Glutamatergic neuron (in vitro differentiated cells): ENCODE data around the gene ROR1. TPM values are rescaled to one million over a fixed set of nuclear protein-coding genes. Genes with fewer than 3 reads are reported as not detected.

Experiments
- DNase-seq: peaks from one replicate; pipeline ENCODE4 v3.0.0; 2022
- H3K27ac Mint-ChIP-seq: one replicate; pipeline ENCODE4 v1.8.0; 2020; ENCODE audit warnings: mild to moderate bottlenecking, mixed read lengths, inconsistent platforms; ENCODE audit not compliant: unreplicated experiment
- H3K27me3 Mint-ChIP-seq: one replicate; pipeline ENCODE4 v1.8.0; 2020; ENCODE audit warnings: mild to moderate bottlenecking, moderate library complexity, mixed read lengths, inconsistent platforms; ENCODE audit not compliant: unreplicated experiment
- H3K36me3 Mint-ChIP-seq: one replicate; pipeline ENCODE4 v1.8.0; 2020; ENCODE audit warnings: mild to moderate bottlenecking, mixed read lengths, inconsistent platforms; ENCODE audit not compliant: unreplicated experiment
- H3K4me1 Mint-ChIP-seq: one replicate; pipeline ENCODE4 v1.8.0; 2020; ENCODE audit warnings: mild to moderate bottlenecking, low read depth, mixed read lengths, inconsistent platforms; ENCODE audit not compliant: unreplicated experiment
- H3K4me3 Mint-ChIP-seq: one replicate; pipeline ENCODE4 v1.8.0; 2020; ENCODE audit warnings: mild to moderate bottlenecking, mixed read lengths, inconsistent platforms; ENCODE audit not compliant: unreplicated experiment
- H3K9me3 Mint-ChIP-seq: one replicate; pipeline ENCODE4 v1.8.0; 2020; ENCODE audit warnings: mild to moderate bottlenecking, moderate library complexity, mixed read lengths, inconsistent platforms; ENCODE audit not compliant: unreplicated experiment
- total RNA-seq: library from RNA; stranded (reverse); fragmentation: NEBNext Ultra II Directional; extraction: Animal tissue kit (Norgen Biotek cat#: 25700); gene quantifications from one replicate; pipeline ENCODE4 v1.2.1, GENCODE V29; 2021; ENCODE audit not compliant: unreplicated experiment
- TF ChIP-seq, protein P1 (sequence below): fragments of 200-600 bp; sonication (generic); IDR thresholded peaks from one replicate; pipeline ENCODE4 v1.5.0; 2021; ENCODE audit not compliant: partially characterized antibody, unreplicated experiment

The ROR1 gene
- total RNA-seq, 1 donor from 2014 or later: 11.3 TPM

GRCh38 chr1:64004451-64005025 lies 230.7 kb downstream of the ROR1 start:
- H3K4me3 Mint-ChIP-seq: no peak overlapping the region
- no peaks in the 10 kb centered on the region for H3K4me1 Mint-ChIP-seq
- H3K27ac Mint-ChIP-seq: no peak overlapping the region
- H3K27me3 Mint-ChIP-seq: no peaks in the 10 kb centered on the region
- H3K36me3 Mint-ChIP-seq: no peaks in the 10 kb centered on the region
- TF ChIP-seq, protein P1, sequence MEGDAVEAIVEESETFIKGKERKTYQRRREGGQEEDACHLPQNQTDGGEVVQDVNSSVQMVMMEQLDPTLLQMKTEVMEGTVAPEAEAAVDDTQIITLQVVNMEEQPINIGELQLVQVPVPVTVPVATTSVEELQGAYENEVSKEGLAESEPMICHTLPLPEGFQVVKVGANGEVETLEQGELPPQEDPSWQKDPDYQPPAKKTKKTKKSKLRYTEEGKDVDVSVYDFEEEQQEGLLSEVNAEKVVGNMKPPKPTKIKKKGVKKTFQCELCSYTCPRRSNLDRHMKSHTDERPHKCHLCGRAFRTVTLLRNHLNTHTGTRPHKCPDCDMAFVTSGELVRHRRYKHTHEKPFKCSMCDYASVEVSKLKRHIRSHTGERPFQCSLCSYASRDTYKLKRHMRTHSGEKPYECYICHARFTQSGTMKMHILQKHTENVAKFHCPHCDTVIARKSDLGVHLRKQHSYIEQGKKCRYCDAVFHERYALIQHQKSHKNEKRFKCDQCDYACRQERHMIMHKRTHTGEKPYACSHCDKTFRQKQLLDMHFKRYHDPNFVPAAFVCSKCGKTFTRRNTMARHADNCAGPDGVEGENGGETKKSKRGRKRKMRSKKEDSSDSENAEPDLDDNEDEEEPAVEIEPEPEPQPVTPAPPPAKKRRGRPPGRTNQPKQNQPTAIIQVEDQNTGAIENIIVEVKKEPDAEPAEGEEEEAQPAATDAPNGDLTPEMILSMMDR: no peak
- no peak for DNase-seq
- no peaks in the 10 kb centered on the region for H3K9me3 Mint-ChIP-seq

DNA sequence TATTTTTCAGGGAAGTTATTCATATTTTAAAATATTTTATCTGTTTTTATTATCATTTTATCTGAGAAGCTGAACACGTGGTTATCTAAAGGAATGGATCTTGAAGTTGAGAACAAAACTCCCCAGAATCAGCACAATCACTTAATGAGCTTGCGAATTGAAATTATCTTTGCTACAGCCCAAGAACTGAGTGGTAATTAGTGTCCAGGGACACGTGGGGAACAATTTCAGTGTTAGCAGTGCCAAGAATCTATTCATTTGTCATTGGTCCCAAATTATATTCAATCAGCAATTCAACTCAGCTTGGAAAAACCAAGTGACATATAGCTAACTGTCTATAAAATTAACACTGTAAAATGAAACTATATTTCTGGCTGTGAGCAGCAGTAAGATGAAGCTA lies 232.0 kb downstream of the ROR1 start:
- Mint-ChIP-seq H3K9me3 (no peaks in the 10 kb centered on the region), H3K27me3 (peaks cover 2% of the 10 kb centered on the region)
- DNase-seq: no peak

GRCh38 chr1:64006276-64007051 lies 232.6 kb downstream of the ROR1 start:
- no peak for DNase-seq
- TF ChIP-seq, protein P1: no peak
- Mint-ChIP-seq H3K27me3 (peaks cover 2% of the 10 kb centered on the region), H3K27ac (no peak overlapping the region), H3K4me3 (no peak overlapping the region), H3K4me1 (no peaks in the 10 kb centered on the region), H3K9me3 (no peaks in the 10 kb centered on the region), H3K36me3 (no peaks in the 10 kb centered on the region)

More for the DNA sequence above, 232.0 kb downstream of the ROR1 start:
- H3K4me3 Mint-ChIP-seq: no peak overlapping the region
- H3K27ac Mint-ChIP-seq: no peak overlapping the region
- H3K36me3 Mint-ChIP-seq: no peaks in the 10 kb centered on the region
- no peaks in the 10 kb centered on the region for H3K4me1 Mint-ChIP-seq
- TF ChIP-seq, protein P1: no peak

DNA sequence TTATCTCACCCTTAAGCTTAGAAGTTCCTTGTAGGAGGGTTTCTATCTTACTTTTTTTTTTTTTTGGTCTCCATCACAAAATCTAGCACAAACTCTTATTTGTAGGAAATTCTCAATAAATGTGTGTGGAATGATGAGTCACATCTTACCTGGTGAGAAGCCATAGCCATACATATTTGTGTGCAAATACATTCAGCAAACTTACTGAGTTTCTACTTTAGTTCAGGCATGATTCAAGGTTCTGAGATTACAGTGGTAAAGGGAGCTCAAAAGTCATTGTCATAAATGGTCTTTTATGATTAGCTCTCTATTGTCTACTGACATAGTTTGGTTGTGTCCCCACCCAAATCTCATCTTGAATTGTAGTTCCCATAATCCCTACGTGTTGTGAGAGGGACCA lies 236.5 kb downstream of the ROR1 start:
- TF ChIP-seq, protein P1: no peak
- H3K9me3 Mint-ChIP-seq: no peaks in the 10 kb centered on the region

GRCh38 chr1:64013395-64013794 lies 239.6 kb downstream of the ROR1 start:
- DNase-seq: no peak
- Mint-ChIP-seq H3K4me3 (no peak overlapping the region), H3K27ac (no peak overlapping the region), H3K27me3 (peaks cover 2% of the 10 kb centered on the region), H3K36me3 (no peaks in the 10 kb centered on the region), H3K4me1 (no peaks in the 10 kb centered on the region), H3K9me3 (no peaks in the 10 kb centered on the region)
- TF ChIP-seq, protein P1: no peak

More for the DNA sequence above, 236.5 kb downstream of the ROR1 start:
- H3K36me3 Mint-ChIP-seq: no peaks in the 10 kb centered on the region
- peaks cover 2% of the 10 kb centered on the region for H3K27me3 Mint-ChIP-seq
- no peak overlapping the region for H3K27ac Mint-ChIP-seq
- H3K4me3 Mint-ChIP-seq: no peak overlapping the region
- no peak for DNase-seq
- H3K4me1 Mint-ChIP-seq: no peaks in the 10 kb centered on the region
